Gastroesophageal sphincter (tissue), 3 donors: ENCODE data around the gene FAAH2.

Source experiments
- CTCF ChIP-seq, 4 experiments: fragments of 200-600 bp in 2 of 4; fragments of 450-650 bp in 2 of 4; sonication (generic) in 1 of 4; IDR thresholded peaks; one replicate each; pipeline ENCODE4 v1.5.1; 2017 to 2019; ENCODE audit warnings: antibody characterized with exemption in 4 of 4, mild to moderate bottlenecking in 2 of 4, moderate library complexity in 2 of 4
- POLR2A ChIP-seq, 2 donors: fragments of 450-650 bp; IDR thresholded peaks; one replicate each; pipeline ENCODE4 v1.6.1; 2017; ENCODE audit warnings: antibody characterized with exemption in 2 of 2, mild to moderate bottlenecking in 2 of 2, moderate library complexity in 1 of 2
- POLR2AphosphoS5 ChIP-seq: sonication (generic); formaldehyde crosslinking; IDR thresholded peaks from one replicate; pipeline ENCODE4 v1.6.1; 2017; ENCODE audit warnings: antibody characterized with exemption

GRCh38 chrX:57313583-57314215 lies 27.2 kb downstream of the FAAH2 start:
- TF ChIP-seq POLR2A (IDR thresholded peaks at IDR 0.05) (no peak), CTCF (IDR thresholded peaks at IDR 0.05) (no peak), POLR2AphosphoS5 (no peak)
